Neuron (in vitro differentiated cells): ENCODE results near the gene BCKDHA.
"Not testable (repeated sequence)": the region's sequence is repeated elsewhere in the genome, so short reads cannot be mapped to it uniquely, and the experiment has no call there.

Source experiments
- H2AFZ ChIP-seq: one replicate; pipeline ENCODE4 v1.6.1; 2013; ENCODE audit warnings: low read depth, mild to moderate bottlenecking, inconsistent platforms, low read length, moderate library complexity
- H3K27me3 ChIP-seq: one replicate; pipeline ENCODE4 v1.6.1; 2013; ENCODE audit warnings: low read length; ENCODE audit not compliant: insufficient read depth
- H3K36me3 ChIP-seq: one replicate; pipeline ENCODE4 v1.6.1; 2013; ENCODE audit warnings: low read length; ENCODE audit not compliant: insufficient read depth
- H3K4me1 ChIP-seq: one replicate; pipeline ENCODE4 v1.6.1; 2013; ENCODE audit warnings: low read length; ENCODE audit not compliant: insufficient read depth
- H3K4me3 ChIP-seq: 2 replicates; pipeline ENCODE4 v1.5.1; 2013; ENCODE audit warnings: mild to moderate bottlenecking, low read length, moderate library complexity
- H3K9me3 ChIP-seq: one replicate; pipeline ENCODE4 v1.6.1; 2013; ENCODE audit warnings: low read length

BCKDHA gene

GRCh38 chr19:41357746-41358145 is 39.9 kb upstream of the BCKDHA start:
- Histone ChIP-seq H3K4me1 (peaks cover 9% of the 10 kb centered on the region), H3K27me3 (peaks cover 4% of the 10 kb centered on the region), H3K4me3 (no peak overlapping the region), H3K36me3 (peaks cover 9% of the 10 kb centered on the region), H3K9me3 (no peaks in the 10 kb centered on the region), H2AFZ (no peak overlapping the region)

DNA sequence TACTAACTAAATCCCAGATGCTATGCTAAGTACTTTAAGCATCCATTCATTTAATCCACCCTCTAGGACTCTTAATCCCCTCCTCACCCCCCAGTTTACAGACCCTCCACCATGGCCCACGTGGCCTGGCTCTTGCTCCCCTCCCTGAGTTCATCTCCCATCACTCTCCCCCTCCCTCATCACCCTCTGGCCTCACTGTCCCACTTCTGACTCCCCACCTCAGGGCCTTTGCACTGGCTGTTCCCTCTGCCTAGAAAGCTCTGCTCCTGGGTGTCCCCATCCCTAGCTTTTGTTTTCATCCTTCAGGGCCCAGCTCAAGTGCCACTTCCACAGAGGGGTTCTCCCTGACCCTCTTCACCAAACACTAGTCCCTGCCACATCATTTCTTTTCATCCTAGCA is 37.9 kb upstream of the BCKDHA start:
- H3K27me3 ChIP-seq: no peaks in the 10 kb centered on the region
- H3K4me1 ChIP-seq: peaks cover 10% of the 10 kb centered on the region
- H3K9me3 ChIP-seq: no peaks in the 10 kb centered on the region
- no peak overlapping the region for H3K4me3 ChIP-seq
- peaks cover 9% of the 10 kb centered on the region for H3K36me3 ChIP-seq
- H2AFZ ChIP-seq: no peak overlapping the region

DNA sequence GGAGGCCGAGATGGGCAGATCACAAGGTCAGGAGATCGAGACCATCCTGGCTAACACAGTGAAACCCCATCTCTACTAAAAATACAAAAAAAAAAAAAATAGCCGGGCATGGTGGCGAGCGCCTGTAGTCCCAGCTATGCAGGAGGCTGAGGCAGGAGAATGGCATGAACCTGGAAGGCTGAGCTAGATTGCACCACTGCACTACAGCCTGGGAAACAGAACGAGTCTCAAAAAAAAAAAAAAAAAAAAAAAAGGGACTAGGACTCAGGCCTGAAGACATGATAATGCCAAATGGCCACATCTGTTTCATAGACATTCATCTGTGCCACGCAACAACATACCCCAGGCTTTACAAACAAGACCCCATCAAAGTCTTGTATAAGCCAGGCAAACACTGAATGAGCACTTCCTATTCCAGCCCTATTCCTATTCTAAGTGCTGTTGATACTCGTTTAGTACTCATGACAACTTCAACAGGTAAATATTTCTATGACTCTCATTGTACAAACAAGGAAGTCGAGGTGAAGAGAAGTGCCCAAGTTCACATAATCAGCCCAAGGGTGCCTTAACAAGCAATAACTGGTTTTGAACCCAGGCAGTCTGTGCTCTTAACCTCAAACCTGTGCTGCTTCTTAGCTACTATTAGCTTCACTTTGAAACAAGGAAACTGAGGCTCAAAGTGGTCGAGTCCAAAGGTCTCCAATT is 35.3 kb upstream of the BCKDHA start:
- H3K4me1 ChIP-seq: peaks cover 14% of the 10 kb centered on the region
- H3K36me3 ChIP-seq: peaks cover 9% of the 10 kb centered on the region
- H3K27me3 ChIP-seq: no peaks in the 10 kb centered on the region
- H2AFZ ChIP-seq: no peak overlapping the region
- H3K9me3 ChIP-seq: no peaks in the 10 kb centered on the region
- H3K4me3 ChIP-seq: no peak overlapping the region

DNA sequence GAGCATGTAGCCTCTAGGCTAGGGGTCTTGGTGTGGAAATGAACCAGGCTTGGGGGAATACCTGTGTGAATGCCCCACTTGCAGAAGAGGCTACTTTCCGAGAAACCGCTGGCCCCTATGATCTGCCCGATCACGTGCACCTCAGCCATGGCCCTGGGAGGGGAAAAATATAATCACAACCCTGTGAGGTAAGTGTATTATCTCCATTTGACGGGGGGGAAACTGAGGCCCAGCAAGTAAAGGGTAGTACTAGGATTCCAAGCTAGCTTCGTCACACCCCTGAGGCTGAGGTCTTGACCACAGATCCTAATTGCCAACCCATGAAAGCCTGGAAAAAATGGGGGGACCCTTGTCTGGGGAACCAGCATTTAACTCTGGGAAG is 34.3 kb upstream of the BCKDHA start:
- Histone ChIP-seq H3K4me3 (peak overlapping the region; percentile 74), H3K27me3 (no peaks in the 10 kb centered on the region), H3K36me3 (peaks cover 9% of the 10 kb centered on the region), H2AFZ (peak overlapping the region; percentile 52), H3K4me1 (peaks cover 14% of the 10 kb centered on the region), H3K9me3 (no peaks in the 10 kb centered on the region)

- peaks cover 14% of the 10 kb centered on the region for H3K4me1 ChIP-seq
- peak within 1 kb of the TSS; percentile 52 for H2AFZ ChIP-seq
- H3K9me3 ChIP-seq: no peaks in the 10 kb centered on the region
- peaks cover 9% of the 10 kb centered on the region for H3K36me3 ChIP-seq
- H3K27me3 ChIP-seq: no peaks in the 10 kb centered on the region
- H3K4me3 ChIP-seq: peak within 1 kb of the TSS; percentile 74
Observed at GRCh38 chr19:41363753-41364523, 33.7 kb upstream of the BCKDHA start, which contains the start of gene B9D2. Gene B9D2, minus strand, starts transcription at chr19:41364149. Its CDS starts 630 bp downstream, at chr19:41363519.

DNA sequence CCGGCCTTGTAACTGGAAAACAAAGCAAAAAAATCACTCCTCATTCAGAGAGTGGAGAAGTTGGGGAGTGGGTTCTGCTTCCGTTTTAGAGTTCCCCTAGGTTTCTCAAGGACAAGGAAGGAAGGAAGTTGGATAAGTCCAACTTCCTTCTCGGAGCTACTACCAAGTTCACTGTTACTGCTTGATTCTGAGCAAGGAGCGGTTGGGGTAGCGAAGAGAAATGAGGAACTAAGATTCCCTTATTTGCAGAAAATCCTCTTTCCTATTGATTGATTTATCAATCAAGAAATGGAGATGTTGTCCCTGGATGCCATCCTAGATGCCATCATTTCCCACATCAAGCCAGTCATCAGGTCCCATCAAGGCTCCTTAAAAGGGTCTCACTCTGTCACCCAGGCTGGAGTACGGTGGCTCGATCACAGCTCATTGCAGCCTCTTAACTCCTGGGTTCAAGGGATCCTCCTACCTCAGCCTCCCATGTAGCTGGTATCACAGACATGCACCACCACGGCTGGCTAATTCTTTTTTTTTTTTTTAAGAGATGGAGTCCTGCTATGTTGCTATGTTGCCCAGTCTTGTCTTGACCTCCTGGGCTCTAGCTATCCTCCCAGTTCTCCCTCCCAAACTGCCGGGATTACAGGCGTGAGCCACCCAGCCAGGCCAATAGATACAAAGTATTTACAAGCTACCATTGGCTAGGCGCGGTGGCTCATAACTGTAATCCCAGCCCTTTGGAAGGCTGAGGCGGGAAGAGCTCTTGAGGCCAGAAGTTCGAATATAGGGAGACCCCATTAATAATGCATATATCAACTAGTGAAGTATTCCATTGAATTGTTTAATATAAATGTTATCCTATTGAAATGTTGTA is 32.9 kb upstream of the BCKDHA start:
- H3K4me1 ChIP-seq: peaks cover 14% of the 10 kb centered on the region

DNA sequence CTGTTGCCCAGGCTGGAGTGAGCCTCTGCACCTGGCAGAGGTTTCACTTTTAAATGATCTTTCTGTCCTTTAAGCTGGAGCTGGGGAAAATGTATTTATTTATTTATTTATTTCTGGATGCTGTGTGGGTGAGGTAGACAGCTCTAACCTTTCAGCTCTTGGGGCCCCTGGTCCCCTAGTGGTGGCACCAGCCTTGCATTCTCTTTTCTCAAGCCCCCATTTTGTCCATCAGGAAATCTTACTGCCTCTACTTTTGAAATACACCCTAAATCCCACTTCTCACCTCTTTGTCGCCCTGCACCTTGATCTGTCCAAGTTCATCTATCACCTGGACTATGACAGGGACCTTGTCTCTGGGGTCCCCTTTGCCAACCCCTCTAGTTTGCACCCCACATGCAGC is 31.5 kb upstream of the BCKDHA start:
- Histone ChIP-seq H3K4me3 (no peak overlapping the region), H3K27me3 (no peaks in the 10 kb centered on the region), H2AFZ (no peak overlapping the region), H3K4me1 (peaks cover 14% of the 10 kb centered on the region), H3K36me3 (peaks cover 4% of the 10 kb centered on the region), H3K9me3 (no peaks in the 10 kb centered on the region)

More for the DNA sequence above, 32.9 kb upstream of the BCKDHA start:
- no peaks in the 10 kb centered on the region for H3K9me3 ChIP-seq
- H3K36me3 ChIP-seq: peaks cover 9% of the 10 kb centered on the region
- peak overlapping the region; percentile 52 for H2AFZ ChIP-seq
- no peaks in the 10 kb centered on the region for H3K27me3 ChIP-seq
- H3K4me3 ChIP-seq: peak overlapping the region; percentile 74

DNA sequence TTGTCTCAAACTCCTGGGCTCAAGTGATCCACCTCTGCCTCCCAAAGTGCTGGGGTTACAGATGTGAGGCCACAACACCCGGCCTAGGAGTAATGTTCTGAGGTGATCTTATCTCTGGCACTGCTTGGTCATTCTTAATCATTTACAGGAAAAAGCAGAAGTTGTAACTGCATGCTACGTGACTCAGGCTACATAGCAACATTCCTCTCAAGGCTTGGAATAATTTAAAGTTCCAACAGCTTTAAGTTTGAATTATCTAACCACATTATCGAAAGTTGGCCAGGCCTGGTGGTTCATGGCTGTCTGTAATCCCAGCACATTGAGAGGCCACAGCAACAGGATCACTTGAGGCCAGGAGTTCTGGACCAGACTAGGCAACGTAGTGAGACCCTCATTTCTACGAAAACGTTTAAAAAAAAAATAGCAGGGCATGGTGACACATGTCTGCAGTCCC is 29.7 kb upstream of the BCKDHA start:
- Histone ChIP-seq H3K4me1 (peaks cover 14% of the 10 kb centered on the region), H2AFZ (no peak overlapping the region), H3K27me3 (no peaks in the 10 kb centered on the region), H3K4me3 (no peak overlapping the region), H3K9me3 (no peaks in the 10 kb centered on the region), H3K36me3 (peaks cover 4% of the 10 kb centered on the region)

DNA sequence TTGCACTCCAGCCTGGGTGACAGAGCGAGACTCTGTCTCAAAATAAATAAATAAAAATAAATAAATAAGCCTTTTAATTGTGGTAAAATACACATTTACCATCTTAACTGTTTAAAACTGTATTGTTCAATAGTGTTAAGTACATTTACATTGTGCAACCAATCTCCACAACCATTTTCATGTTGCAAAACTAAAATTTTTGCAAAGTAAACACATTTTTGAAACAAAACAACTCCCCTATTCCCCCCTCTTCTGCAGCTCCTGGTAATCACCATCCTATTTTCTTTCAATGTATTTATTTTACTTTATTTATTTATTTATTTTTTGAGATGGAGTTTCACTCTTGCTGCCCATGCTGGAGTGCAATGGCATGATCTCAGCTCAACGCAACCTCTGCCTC is 27.8 kb upstream of the BCKDHA start:
- Histone ChIP-seq H3K9me3 (no peaks in the 10 kb centered on the region), H3K36me3 (peaks cover 6% of the 10 kb centered on the region), H3K27me3 (no peaks in the 10 kb centered on the region), H3K4me1 (peaks cover 4% of the 10 kb centered on the region), H3K4me3 (no peak overlapping the region), H2AFZ (no peak overlapping the region)

GRCh38 chr19:41371119-41371518 is 26.5 kb upstream of the BCKDHA start:
- not testable (repeated sequence) for H3K4me3 ChIP-seq, H2AFZ ChIP-seq, H3K9me3 ChIP-seq, H3K27me3 ChIP-seq, H3K36me3 ChIP-seq, H3K4me1 ChIP-seq

- Histone ChIP-seq H3K9me3 (no peaks in the 10 kb centered on the region), H3K4me3 (no peak overlapping the region), H3K27me3 (no peaks in the 10 kb centered on the region), H3K36me3 (peaks cover 3% of the 10 kb centered on the region), H3K4me1 (no peaks in the 10 kb centered on the region), H2AFZ (no peak overlapping the region)
Observed at GRCh38 chr19:41371541-41371940, 26.1 kb upstream of the BCKDHA start.

DNA sequence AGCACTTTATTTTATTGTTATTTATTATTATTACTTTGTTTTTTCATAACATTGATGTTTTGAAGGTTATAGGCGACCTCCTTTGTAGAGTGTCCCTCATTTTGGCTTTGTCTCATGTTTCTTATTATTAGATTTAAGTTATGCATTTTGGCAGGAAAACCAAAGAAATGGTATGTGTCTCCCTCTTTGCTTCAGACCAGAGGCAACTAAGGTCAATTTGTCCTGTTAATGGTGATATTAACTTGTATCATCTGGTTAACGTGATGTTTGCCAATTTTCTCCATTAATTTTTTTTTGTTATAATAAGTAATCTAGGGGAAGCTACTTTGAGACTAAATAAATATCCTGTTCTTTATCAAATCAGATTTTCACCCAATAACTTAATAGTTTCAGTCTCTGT is 25.1 kb upstream of the BCKDHA start:
- Histone ChIP-seq H3K9me3 (no peaks in the 10 kb centered on the region), H2AFZ (no peak overlapping the region), H3K27me3 (no peaks in the 10 kb centered on the region), H3K36me3 (peaks cover 3% of the 10 kb centered on the region), H3K4me1 (no peaks in the 10 kb centered on the region), H3K4me3 (no peak overlapping the region)

GRCh38 chr19:41373993-41374392 is 23.6 kb upstream of the BCKDHA start:
- H3K27me3 ChIP-seq: no peaks in the 10 kb centered on the region
- H3K4me1 ChIP-seq: no peaks in the 10 kb centered on the region
- peaks cover 3% of the 10 kb centered on the region for H3K36me3 ChIP-seq
- no peak overlapping the region for H3K4me3 ChIP-seq
- no peaks in the 10 kb centered on the region for H3K9me3 ChIP-seq
- H2AFZ ChIP-seq: no peak overlapping the region
